ENCODE data around the gene EFS. TPM values are rescaled to one million over a fixed set of nuclear protein-coding genes. Genes with fewer than 3 reads are reported as not detected.
A peak's percentile ranks its signal among the peaks of the same experiment; 100 is the strongest.

EFS gene
- total and polyA plus RNA-seq, 3 donors from 2014 or later: 7.6 to 10.5 (median 10.3) TPM

DNA sequence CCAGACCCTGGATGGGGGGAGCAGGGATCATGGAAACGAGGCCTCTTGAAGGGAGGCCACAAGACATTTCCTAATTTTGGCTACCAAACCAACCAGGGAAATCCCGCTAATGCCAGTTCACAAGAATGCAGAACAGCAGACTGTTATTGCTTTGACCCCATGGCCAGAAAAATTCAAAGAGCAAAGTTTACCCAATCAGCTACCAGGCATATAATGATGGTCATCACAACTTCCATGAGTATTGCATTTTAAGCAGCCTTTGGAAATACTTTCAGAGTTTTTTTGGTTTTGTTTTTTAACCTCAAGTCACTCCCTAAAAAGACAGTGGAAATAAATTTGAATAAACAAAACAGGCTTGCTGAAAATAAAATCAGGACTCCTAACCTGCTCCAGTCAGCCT is 7.5 kb upstream of the EFS start, which contains the start of gene IL25:
Gene IL25 (plus strand): TSS at position 301 of the 400 bp plus-strand sequence.
- Histone ChIP-seq H3K27me3 (no peaks in the 10 kb centered on the region), H3K4me3 (no peak within 1 kb of the TSS), H3K36me3 (ENCODE audit: low read depth, missing control alignments) (no peaks in the 10 kb centered on the region), H3K4me1 (no peaks in the 10 kb centered on the region), H3K9me3 (no peaks in the 10 kb centered on the region), H3K27ac (no peak within 1 kb of the TSS)
- TF ChIP-seq, protein P1, sequence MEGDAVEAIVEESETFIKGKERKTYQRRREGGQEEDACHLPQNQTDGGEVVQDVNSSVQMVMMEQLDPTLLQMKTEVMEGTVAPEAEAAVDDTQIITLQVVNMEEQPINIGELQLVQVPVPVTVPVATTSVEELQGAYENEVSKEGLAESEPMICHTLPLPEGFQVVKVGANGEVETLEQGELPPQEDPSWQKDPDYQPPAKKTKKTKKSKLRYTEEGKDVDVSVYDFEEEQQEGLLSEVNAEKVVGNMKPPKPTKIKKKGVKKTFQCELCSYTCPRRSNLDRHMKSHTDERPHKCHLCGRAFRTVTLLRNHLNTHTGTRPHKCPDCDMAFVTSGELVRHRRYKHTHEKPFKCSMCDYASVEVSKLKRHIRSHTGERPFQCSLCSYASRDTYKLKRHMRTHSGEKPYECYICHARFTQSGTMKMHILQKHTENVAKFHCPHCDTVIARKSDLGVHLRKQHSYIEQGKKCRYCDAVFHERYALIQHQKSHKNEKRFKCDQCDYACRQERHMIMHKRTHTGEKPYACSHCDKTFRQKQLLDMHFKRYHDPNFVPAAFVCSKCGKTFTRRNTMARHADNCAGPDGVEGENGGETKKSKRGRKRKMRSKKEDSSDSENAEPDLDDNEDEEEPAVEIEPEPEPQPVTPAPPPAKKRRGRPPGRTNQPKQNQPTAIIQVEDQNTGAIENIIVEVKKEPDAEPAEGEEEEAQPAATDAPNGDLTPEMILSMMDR (IDR thresholded peaks at IDR 0.05): no peak
- no peak for TF ChIP-seq POLR2A (IDR thresholded peaks at IDR 0.05)
- intact Hi-C loops (cut with DNase I; ENCODE audit: low total_unique reads): no loop called here
- 90 to 94% methylated on average over 2 of the region's 2 CpGs for WGBS, 2 donors
- DNase-seq: no peak

DNA sequence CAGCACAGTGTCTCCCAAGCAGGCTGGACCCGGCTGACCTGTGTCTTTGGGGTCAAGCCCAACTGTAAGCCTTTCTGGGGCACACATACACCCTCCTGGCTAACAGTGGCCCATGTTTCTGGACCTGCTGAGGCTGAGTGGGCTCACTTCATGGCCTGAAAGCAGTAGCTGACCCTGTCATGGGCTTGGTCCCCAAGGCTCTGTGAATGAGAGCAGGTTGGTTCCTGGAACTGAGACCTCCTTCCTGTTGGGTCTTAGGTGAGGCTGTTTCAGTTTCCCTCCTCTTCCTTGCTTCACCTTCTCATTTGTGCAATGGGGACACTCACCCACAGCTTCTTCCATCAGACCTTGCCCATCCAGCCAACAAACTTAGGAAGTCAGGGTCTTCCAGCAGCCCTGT is 6.9 kb upstream of the EFS start:
- no peaks in the 10 kb centered on the region for H3K4me1 ChIP-seq
- H3K27ac ChIP-seq: no peak overlapping the region
- no peaks in the 10 kb centered on the region for H3K36me3 ChIP-seq (ENCODE audit: low read depth, missing control alignments)
- H3K4me3 ChIP-seq: no peak overlapping the region
- no peaks in the 10 kb centered on the region for H3K27me3 ChIP-seq
- DNase-seq: no peak
- intact Hi-C loops (cut with DNase I; ENCODE audit: low total_unique reads): no loop called here
- WGBS, 2 donors: 94% methylated on average over 1 of the region's 1 CpG; no CpG with 5 or more reads in 1 of the 2 donors
- H3K9me3 ChIP-seq: no peaks in the 10 kb centered on the region
- no peak for TF ChIP-seq POLR2A (IDR thresholded peaks at IDR 0.05)
- TF ChIP-seq, protein P1 (IDR thresholded peaks at IDR 0.05): no peak

DNA sequence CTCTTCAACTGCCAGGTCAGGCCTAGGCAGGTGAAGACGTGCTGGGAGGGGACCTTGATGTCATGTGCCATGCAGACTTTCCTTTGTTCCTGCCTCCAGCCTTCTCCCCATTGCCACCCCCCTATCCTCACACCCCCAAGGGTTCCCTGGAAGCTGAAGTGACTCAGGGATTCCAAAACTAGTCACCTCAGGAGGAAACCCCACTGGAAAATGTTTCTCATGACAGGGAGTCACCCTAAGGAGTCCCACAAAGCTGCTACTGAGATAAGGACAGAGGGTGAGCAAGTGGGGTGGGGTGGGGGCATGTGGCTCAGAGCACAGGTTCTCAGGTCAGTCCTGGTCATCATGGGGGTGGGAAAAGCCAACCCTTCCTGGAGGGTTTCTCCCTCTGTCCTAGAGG is 5.2 kb upstream of the EFS start:
- TF ChIP-seq, protein P1 (IDR thresholded peaks at IDR 0.05): no peak
- no peak for TF ChIP-seq POLR2A (IDR thresholded peaks at IDR 0.05)
- peaks cover 2% of the 10 kb centered on the region for H3K4me1 ChIP-seq
- no peaks in the 10 kb centered on the region for H3K27me3 ChIP-seq
- intact Hi-C loops (cut with DNase I; ENCODE audit: low total_unique reads): no loop called here
- WGBS, 2 donors: 63 to 88% methylated on average over 1 of the region's 1 CpG
- no peak overlapping the region for H3K27ac ChIP-seq
- no peak overlapping the region for H3K4me3 ChIP-seq
- no peaks in the 10 kb centered on the region for H3K36me3 ChIP-seq (ENCODE audit: low read depth, missing control alignments)
- H3K9me3 ChIP-seq: no peaks in the 10 kb centered on the region
- DNase-seq: no peak

- TF ChIP-seq, protein P1 (IDR thresholded peaks at IDR 0.05): no peak
- TF ChIP-seq POLR2A (IDR thresholded peaks at IDR 0.05): no peak
- Histone ChIP-seq H3K36me3 (ENCODE audit: low read depth, missing control alignments) (no peaks in the 10 kb centered on the region), H3K4me1 (peaks cover 9% of the 10 kb centered on the region), H3K27ac (peak overlapping the region; percentile 94 to 95), H3K27me3 (no peaks in the 10 kb centered on the region), H3K4me3 (peak overlapping the region; percentile 60 to 70), H3K9me3 (no peaks in the 10 kb centered on the region)
- peak; percentile 72 for DNase-seq
- WGBS, 2 donors: 6 to 13% methylated on average over 9 to 34 of the region's 34 CpGs
- intact Hi-C loops (cut with DNase I; ENCODE audit: low total_unique reads): no loop called here
Observed at GRCh38 chr14:23366426-23366921, 1.5 kb upstream of the EFS start.

Measured in testis (tissue), 3 donors.